ENCODE results near the gene PAWR. TPM values are rescaled to one million over a fixed set of nuclear protein-coding genes. Genes with fewer than 3 reads are reported as not detected.

PAWR gene
- polyA plus RNA-seq, 3 donors from 2014 or later = 1.3 to 4.4 (median 2.7) TPM

Other genes with a start within 250 kb of the PAWR start
- gene PPP1R12A, start 244.1 kb upstream of the PAWR start, polyA plus RNA-seq = 100 to 1,000 TPM in 2 of 3 donors, 10 to 100 TPM in 1; 81.1 to 158 (median 103) TPM